ENCODE measurements around the gene PTPRZ1.

PTPRZ1 gene

GRCh38 chr7:121872831-121873288, at the start of gene PTPRZ1:
PTPRZ1 (plus strand) TSS chr7:121873161; CDS start chr7:121873500, 339 bp downstream.
- ATAC-seq = peak; percentile 85
- TF ChIP-seq ISL1 (CRISPR knock-in tag; IDR thresholded peaks at IDR 0.05) (no peak), ZNF70 (CRISPR knock-in tag; IDR thresholded peaks at IDR 0.05) (no peak), ZC3H10 (CRISPR knock-in tag; IDR thresholded peaks at IDR 0.05) (no peak), PPARA (CRISPR knock-in tag; IDR thresholded peaks at IDR 0.05; ENCODE audit: borderline replicate concordance) (no peak), TCF4 (CRISPR knock-in tag; IDR thresholded peaks at IDR 0.05; ENCODE audit: borderline replicate concordance) (no peak), PATZ1 (CRISPR knock-in tag; IDR thresholded peaks at IDR 0.05; ENCODE audit: borderline replicate concordance) (no peak), CSDC2 (CRISPR knock-in tag; IDR thresholded peaks at IDR 0.05) (no peak), OSR1 (CRISPR knock-in tag; IDR thresholded peaks at IDR 0.05) (no peak), ESRRG (CRISPR knock-in tag; IDR thresholded peaks at IDR 0.05) (no peak), ZNF8 (CRISPR knock-in tag; IDR thresholded peaks at IDR 0.05) (no peak), TOX (CRISPR knock-in tag; IDR thresholded peaks at IDR 0.05; ENCODE audit: borderline replicate concordance) (no peak), POU6F1 (CRISPR knock-in tag; IDR thresholded peaks at IDR 0.05; ENCODE audit: borderline replicate concordance, low read depth) (no peak), ZFP30 (CRISPR knock-in tag; IDR thresholded peaks at IDR 0.05) (no peak), CREB5 (CRISPR knock-in tag; IDR thresholded peaks at IDR 0.05; ENCODE audit: low read depth) (no peak), BACH2 (CRISPR knock-in tag; IDR thresholded peaks at IDR 0.05; ENCODE audit: borderline replicate concordance) (no peak), SNAI2 (CRISPR knock-in tag; IDR thresholded peaks at IDR 0.05) (no peak), ARNTL (CRISPR knock-in tag; IDR thresholded peaks at IDR 0.05; ENCODE audit: borderline replicate concordance, low read depth) (no peak), GLIS3 (CRISPR knock-in tag; IDR thresholded peaks at IDR 0.05) (no peak)
- TF ChIP-seq, protein P1, sequence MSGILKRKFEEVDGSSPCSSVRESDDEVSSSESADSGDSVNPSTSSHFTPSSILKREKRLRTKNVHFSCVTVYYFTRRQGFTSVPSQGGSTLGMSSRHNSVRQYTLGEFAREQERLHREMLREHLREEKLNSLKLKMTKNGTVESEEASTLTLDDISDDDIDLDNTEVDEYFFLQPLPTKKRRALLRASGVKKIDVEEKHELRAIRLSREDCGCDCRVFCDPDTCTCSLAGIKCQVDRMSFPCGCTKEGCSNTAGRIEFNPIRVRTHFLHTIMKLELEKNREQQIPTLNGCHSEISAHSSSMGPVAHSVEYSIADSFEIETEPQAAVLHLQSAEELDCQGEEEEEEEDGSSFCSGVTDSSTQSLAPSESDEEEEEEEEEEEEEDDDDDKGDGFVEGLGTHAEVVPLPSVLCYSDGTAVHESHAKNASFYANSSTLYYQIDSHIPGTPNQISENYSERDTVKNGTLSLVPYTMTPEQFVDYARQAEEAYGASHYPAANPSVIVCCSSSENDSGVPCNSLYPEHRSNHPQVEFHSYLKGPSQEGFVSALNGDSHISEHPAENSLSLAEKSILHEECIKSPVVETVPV (CRISPR knock-in tag; IDR thresholded peaks at IDR 0.05) = no peak

DNA sequence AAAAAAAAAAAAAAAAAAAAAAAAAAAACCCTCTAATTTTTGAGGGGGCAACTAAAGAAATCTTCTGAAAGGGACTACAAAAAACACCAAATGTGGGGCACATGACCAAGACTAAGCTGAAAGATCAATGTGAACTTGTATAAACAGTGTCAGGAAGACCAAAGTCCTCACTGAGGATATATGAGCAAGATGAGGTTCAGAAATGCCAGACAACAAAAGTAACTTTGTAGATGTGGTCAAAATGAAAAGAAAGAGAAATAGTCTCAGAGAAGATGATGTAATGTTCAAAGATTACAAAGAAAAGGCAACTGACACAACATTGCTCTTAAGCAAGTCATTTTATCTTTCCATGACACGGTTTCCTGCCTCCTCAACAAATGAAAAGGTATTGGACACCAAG, 48.7 kb upstream of the PTPRZ1 start:
- no peak for TF ChIP-seq ARNTL (CRISPR knock-in tag; IDR thresholded peaks at IDR 0.05; ENCODE audit: borderline replicate concordance, low read depth)
- no peak for TF ChIP-seq ESRRG (CRISPR knock-in tag; IDR thresholded peaks at IDR 0.05)
- TF ChIP-seq ZNF70 (CRISPR knock-in tag; IDR thresholded peaks at IDR 0.05) = no peak
- TF ChIP-seq CREB5 (CRISPR knock-in tag; IDR thresholded peaks at IDR 0.05; ENCODE audit: low read depth) = no peak
- no peak for TF ChIP-seq ZC3H10 (CRISPR knock-in tag; IDR thresholded peaks at IDR 0.05)
- TF ChIP-seq ZNF565 (CRISPR knock-in tag; conservative IDR thresholded peaks at IDR 0.05; ENCODE audit: low read depth) = no peak
- TF ChIP-seq GLIS3 (CRISPR knock-in tag; IDR thresholded peaks at IDR 0.05) = no peak
- TF ChIP-seq BACH2 (CRISPR knock-in tag; IDR thresholded peaks at IDR 0.05; ENCODE audit: borderline replicate concordance) = no peak
- no peak for TF ChIP-seq TCF4 (CRISPR knock-in tag; IDR thresholded peaks at IDR 0.05; ENCODE audit: borderline replicate concordance)
- TF ChIP-seq PATZ1 (CRISPR knock-in tag; IDR thresholded peaks at IDR 0.05; ENCODE audit: borderline replicate concordance) = no peak
- TF ChIP-seq SNAI2 (CRISPR knock-in tag; IDR thresholded peaks at IDR 0.05) = no peak
- no peak for TF ChIP-seq ISL1 (CRISPR knock-in tag; IDR thresholded peaks at IDR 0.05)
- TF ChIP-seq, protein P1 (CRISPR knock-in tag; IDR thresholded peaks at IDR 0.05) = no peak
- ATAC-seq = no peak

Measured in SK-N-SH treated with all-trans-retinoic acid at 6 μM for 48 hours (cell line).